HG03342 (cell line): Measurements from ENCODE around the gene PROZ.

Experiments
- ATAC-seq: cut with Tn5 transposase; IDR thresholded peaks from one replicate; pipeline ENCODE4 v1.9.1; 2021; ENCODE audit warnings: mild to moderate bottlenecking, moderate library complexity; ENCODE audit not compliant: unreplicated experiment

Gene PROZ

DNA sequence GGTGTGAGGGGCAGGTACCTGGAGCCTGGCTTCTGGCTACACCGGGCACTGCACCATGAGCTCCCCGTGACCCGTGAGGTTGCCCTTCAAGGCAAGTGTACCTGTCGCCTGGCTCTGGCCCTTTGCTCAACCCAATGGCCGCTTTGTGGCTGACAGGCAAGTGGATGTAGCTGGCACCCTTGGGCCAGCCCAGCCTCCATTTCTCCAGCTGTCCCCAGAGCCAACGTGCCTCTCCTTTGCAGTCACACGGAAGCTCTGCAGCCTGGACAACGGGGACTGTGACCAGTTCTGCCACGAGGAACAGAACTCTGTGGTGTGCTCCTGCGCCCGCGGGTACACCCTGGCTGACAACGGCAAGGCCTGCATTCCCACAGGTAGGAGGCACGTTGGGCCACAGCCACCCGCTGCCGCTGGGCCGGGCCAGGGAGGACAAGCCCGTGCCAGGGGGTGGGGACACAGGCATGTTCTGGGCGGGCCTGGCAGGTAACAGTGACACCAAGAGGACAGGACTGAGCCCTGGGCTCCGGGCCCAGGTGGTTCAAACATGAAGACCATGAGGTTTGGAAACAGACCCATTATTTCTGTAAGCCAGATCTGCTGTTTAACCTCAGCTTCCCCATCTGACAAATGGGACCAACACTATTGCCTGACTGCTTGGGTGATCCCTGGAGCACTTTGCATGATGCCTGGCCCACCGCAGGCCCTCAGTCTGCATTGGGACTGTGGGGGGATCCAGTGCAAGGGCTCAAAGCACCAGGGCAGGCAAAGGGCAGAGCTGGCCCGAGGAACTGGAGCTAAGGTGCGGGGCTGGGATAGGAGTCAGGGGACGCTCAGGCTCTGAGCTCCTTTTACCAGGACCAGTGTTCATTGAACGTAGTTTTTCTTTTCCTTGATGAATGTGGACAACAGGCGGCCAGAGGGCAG is 17.5 kb upstream of the PROZ start:
- no peak for ATAC-seq

DNA sequence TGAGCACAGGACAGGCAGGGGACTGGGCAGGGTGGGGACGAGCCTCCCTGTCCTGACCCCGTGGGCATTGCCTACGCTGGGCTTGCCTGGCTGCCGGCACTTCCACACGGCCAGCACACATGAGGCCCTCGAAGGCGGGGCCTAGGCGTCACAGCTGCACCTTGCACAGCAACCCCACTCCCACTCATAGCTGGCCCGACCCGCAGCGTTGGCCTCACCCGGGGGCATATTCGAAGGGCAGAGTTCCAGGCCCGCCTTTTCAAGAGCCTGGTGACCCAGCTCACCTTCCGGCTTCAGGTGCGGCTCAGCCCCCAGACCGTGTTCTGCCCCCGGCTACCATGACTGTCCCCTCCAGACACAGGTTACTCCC is 16.9 kb upstream of the PROZ start:
- ATAC-seq, result no peak

DNA sequence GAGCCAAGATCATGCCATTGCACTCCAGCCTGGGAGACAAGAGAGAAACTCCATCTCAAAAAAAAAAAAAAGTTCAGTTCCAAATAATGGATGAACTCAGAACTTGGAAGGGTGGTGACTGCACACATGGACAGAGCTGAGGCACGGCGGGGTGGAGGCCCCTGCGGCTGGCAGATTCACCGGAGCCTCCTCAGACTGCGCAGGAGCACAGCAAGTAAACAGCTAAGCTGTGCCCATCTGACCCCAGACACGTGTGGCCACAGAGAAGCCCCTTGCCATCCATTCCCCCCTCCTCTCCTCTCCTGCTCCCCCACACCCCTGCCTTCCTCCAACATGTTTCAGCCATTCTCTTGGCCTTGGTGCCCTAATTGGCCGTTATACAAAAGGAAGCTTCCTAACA is 15.6 kb upstream of the PROZ start:
- ATAC-seq, result no peak

- no peak for ATAC-seq
Observed at GRCh38 chr13:113143466-113144254, 14.8 kb upstream of the PROZ start.

- ATAC-seq, result no peak
Observed at GRCh38 chr13:113144255-113144629, 14.2 kb upstream of the PROZ start.

DNA sequence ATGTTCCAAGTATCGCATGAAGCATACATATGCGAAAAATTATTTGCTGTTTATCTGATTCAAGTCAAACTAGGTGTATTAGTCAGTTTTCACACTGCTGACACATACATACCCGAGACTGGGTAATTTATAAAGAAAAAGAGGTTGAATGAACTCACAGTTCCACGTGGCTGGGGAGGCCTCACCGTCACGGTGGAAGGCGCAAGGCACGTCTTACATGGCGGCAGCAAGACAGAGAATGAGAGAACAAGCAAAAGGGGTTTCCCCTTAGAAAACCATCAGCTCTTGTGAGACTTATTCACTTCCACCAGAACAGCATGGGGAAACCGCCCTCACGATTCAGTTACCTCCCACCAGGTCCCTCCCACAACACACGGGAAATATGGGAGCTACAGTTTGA is 13.0 kb upstream of the PROZ start:
- ATAC-seq, result no peak

- ATAC-seq, result no peak
Observed at GRCh38 chr13:113145911-113146598, 12.4 kb upstream of the PROZ start.

DNA sequence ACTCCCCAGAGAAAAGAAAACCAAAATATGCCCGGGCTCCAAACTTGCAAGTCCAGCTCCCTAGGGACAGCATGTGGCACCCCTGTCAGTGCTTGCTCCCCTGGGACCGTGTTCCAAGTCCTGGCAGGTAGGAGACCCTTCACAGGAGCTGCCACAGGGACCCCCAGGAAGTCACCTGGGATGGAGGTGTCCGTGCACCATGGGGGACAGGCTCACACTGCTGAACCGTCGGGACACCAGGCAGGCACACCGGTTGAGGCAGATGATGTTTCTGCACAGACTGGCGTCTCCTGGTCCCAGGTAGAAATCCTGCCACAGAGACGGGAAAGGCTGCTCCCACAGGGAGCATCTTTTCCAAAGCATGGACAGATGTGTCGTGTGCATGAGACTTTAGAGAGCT is 11.7 kb upstream of the PROZ start:
- ATAC-seq, result no peak

DNA sequence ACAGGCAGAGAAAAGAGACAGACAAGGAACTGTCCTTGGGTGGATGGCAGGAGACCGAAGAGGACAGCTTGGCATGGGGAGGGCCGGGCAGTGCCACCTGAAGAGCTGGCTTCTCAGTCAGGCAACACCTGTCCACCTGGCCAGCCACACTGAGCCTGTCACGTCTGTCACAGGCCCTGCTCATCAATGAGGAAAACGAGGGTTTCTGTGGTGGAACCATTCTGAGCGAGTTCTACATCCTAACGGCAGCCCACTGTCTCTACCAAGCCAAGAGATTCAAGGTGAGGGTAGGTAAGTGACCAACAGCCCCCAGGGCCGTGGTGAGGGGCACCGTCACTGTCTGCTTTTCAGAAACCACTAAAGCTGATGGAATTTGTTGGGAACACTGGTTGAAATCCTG is 11.2 kb upstream of the PROZ start:
- no peak for ATAC-seq

DNA sequence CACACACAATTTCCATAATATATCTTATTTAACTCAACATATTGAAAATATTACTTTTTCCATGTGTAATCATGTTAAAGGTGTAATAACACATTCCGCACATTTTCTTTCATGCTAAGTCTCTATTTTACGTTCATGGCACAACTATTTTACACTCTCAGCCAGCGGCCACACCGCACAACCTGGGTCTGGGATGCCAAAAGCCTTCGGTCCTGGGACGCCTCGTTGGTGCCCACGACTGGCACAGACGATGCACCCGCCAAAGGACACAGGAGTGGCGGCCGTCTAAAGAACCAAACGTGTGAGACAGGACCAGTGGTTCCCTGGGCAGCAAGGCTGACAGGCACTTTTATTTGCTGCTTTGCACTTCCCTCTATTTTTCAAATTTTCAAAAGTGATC is 10.0 kb upstream of the PROZ start:
- ATAC-seq, result no peak

DNA sequence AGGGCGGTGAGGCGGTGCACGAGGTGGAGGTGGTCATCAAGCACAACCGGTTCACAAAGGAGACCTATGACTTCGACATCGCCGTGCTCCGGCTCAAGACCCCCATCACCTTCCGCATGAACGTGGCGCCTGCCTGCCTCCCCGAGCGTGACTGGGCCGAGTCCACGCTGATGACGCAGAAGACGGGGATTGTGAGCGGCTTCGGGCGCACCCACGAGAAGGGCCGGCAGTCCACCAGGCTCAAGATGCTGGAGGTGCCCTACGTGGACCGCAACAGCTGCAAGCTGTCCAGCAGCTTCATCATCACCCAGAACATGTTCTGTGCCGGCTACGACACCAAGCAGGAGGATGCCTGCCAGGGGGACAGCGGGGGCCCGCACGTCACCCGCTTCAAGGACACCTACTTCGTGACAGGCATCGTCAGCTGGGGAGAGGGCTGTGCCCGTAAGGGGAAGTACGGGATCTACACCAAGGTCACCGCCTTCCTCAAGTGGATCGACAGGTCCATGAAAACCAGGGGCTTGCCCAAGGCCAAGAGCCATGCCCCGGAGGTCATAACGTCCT is 9.4 kb upstream of the PROZ start:
- ATAC-seq, result no peak

GRCh38 chr13:113149711-113150549 is 8.5 kb upstream of the PROZ start:
- ATAC-seq, result no peak

GRCh38 chr13:113150550-113151365 is 7.7 kb upstream of the PROZ start:
- ATAC-seq, result no peak

- no peak for ATAC-seq
Observed at GRCh38 chr13:113151745-113152690, 6.4 kb upstream of the PROZ start.

DNA sequence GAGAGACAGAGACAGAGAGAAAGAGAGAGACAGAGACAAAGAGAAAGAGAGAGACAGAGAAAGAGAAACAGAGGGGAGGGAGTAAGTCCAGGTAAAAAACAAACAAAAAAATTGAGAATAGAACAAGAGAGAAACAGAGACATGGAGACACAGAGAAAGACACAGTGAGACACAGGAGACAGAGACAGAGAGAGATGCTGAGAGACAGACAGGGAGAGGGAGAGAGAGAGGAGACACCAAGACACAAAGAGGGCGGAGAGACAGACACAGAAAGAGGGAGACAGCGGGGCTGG is 5.8 kb upstream of the PROZ start:
- ATAC-seq, result no peak

GRCh38 chr13:113152984-113153809 is 5.3 kb upstream of the PROZ start:
- ATAC-seq, result no peak

DNA sequence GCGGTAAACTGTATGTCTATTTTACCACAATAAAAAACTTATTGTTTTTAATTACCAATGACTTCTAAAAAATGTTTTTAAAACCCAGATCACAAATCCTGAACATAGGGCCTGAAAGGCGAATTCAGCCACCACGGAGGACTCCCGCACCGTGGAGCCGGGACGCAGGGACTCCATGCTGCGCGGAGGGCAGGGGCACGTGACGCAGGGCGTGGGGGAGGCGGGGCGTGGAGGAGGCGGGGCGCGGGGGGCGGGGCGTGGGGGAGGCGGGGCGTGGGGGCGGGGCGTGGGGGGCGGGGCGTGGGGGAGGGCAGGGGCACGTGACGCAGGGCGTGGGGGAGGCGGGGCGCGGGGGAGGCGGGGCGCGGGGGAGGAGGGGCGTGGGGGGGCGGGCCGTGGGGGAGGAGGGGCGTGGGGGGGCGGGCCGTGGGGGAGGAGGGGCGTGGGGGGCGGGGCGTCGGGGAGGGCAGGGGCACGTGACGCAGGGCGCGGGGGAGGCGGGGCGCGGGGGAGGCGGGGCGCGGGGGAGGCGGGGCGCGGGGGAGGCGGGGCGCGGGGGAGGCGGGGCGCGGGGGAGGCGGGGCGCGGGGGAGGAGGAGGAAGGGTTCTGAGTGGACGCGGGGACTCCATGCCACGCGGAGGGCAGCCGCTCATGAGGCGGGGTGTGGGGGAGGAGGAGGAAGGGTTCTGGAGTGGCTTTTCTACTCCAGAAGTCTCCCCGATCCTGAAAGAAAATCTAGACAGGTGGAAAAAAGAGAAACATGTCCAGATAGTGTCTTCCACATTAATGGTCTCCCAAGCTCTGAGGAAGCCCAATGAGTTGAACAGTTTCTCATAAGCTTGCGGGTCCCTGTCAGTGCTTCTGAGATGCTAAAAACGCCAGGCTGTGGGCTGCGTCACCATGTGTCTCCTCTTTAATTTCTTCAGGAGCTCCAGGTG is 4.4 kb upstream of the PROZ start:
- ATAC-seq, result no peak
